CMK (cell line): ENCODE data around the gene ZPBP2.
"Not testable (repeated sequence)": the region's sequence is repeated elsewhere in the genome, so short reads cannot be mapped to it uniquely, and the experiment has no call there.

Experiments
- DNase-seq: peaks from one replicate; pipeline ENCODE4 v3.0.0-alpha.2; 2010; ENCODE audit warnings: low read depth

Gene ZPBP2

DNA sequence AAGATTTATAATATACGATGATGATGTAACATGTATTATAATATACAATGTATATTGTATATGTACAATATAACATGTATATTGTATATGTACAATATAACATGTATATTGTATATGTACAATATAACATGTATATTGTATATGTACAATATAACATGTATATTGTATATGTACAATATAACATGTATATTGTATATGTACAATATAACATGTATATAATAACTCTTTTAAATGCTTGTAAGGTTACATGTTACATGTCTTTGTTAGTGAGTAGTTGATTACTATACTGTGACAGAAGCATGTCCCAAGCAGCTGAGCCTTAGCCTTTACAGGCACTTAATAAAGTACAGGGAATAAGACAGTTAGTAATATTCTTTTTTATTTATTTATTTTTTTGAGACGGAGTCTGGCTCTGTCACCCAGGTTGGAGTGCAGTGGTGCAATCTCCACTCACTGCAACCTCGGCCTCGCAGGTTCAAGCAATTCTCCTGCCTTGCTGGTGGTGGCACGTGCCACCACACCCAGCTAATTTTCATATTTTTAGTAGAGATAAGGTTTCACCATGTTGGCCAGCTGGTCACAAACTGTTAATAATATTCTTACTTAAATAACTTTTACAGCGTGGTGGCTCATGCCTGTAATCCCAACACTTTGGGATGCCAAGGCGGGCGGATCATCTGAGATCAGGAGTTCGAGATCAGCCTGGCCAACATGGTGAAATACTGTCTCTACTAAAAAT is 11.9 kb upstream of the ZPBP2 start:
- not testable (repeated sequence) for DNase-seq

- no peak for DNase-seq
Measured at GRCh38 chr17:39861235-39861634, 6.8 kb upstream of the ZPBP2 start.

DNA sequence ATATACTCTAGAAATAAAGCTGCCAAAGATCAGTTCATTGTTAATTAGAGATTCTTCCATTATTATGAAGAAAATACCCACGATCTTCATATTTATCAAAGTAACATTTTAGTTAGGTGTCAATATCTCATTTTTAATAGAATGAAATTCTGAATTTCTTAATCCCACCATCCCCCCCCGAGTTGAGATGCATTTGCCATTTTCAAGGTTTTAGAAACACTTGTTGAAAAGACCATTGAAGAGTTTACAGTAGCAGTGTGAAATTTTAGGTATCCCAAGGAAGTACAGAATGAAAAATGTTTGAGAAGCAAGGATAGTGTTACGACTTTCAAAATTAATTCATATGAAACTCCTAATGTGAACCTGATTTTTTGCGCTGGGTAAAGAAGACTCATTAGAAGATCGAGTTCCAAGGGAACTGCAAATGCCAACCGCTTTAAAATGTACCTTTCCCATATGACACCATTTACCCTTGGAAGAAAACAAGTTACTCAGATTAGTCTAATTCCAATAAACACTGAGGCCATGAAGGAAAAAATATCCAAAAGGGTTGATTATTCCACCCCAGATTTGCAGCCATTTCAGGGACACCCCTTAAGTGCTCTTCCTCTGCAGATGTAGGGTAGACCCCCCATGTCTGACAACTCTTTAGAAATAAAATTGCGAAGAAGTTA is 4.6 kb upstream of the ZPBP2 start:
- no peak for DNase-seq

DNA sequence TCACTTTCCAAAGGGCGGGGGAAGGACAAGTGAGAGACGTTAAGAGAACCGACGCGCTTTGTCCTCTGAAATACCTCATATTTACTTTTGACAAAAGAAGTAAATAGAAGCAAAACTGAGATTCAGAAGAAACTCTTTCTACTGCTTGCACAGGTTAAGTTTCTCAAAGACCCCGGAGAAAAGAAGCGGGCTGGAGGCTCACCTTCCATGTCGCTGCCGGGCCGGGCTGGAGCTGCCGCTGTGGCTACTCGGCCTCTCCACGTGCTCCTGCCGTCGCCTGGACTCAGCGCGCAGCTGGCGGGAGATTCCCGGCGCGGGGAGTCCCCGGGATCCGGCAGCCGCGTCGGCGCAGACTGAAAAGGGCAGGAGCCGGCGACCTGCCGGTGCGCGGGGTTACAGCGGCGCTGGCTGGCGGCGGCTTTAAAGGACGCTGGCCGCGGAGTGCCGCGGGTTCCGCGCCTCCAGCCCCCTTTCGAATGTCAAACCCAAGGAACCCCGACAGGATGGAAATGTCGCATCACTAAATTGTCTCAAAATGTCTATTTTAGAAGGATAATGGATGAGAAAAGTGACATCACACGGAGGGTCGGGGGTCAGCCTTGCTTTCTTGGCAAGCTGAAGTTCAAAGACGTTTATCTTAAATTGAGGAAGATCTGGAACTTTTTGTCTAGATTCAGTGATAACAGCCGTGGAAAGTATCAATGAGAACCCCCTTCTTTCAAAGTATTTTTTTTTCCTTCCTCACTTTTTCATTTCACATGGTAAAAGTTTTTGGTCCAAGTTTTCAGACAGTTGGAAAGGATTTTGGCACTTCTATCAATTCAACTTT is 3.9 kb upstream of the ZPBP2 start, which contains the start of gene IKZF3:
Gene IKZF3, minus strand, starts transcription at position 395 of the 829 bp plus-strand sequence. Its CDS starts 186 bp downstream, at position 209.
- DNase-seq, result peak; percentile 41

GRCh38 chr17:39866013-39866730 is 1.8 kb upstream of the ZPBP2 start:
- no peak for DNase-seq

DNA sequence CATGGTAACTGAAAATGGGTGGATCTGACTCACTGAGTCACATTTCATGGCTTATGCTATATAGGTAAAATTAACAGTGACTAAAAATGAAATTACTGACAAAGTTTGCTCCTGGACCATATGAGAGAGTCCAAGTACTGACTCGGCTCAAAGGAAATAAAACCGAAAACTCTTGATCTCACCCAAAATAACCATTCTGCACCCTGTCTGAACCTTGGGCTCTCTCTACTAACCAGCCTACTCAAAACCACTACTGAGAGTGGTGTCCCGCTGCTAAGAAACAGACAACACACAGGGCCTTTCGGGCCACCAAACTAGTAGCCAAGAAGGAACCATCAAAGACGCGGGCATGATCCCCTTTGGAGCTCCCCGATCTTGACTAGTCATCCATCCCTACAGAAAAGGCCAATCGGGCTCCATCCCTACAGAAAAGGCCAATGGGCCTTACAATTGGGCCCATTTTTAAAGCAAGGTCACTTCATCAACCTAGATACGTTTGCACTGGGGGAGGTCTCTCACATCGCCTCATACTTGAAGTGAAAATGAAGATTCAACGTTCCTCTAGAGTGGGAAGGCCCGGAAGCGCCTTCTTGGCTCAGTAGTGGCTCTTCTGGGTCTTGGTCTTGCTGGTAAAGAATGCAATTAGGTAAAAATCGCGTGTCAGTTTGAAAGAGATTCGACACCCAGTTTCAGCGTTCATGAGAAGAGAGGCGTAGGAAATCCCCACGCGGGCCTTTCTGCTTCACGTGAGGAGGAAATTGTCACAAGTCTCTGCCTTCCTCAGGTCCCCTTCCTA is 720 bp upstream of the ZPBP2 start:
- DNase-seq, result no peak

DNA sequence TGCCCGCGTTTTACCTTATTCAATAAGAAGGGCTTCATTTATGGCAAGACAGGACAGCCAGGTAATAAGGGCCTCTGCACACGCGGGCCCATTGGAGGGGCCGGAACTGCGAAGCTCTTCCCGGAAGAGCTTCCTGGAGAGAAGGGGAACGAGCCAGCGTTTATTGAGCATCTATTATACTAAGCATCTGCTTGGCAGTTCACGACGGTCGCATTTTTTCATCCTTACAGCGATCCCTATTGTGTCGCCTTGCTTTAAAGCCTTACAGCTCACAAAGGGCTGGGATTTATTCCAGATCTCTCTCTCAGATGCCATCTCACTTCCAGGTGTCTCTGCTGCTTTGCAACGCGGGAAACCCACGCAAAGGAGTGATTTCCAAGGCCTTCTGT is 546 bp downstream of the ZPBP2 start:
- DNase-seq, result no peak

- DNase-seq, result no peak
Measured at GRCh38 chr17:39870776-39871175, 2.8 kb downstream of the ZPBP2 start.

- no peak for DNase-seq
Measured at GRCh38 chr17:39871801-39872200, 3.8 kb downstream of the ZPBP2 start.

DNA sequence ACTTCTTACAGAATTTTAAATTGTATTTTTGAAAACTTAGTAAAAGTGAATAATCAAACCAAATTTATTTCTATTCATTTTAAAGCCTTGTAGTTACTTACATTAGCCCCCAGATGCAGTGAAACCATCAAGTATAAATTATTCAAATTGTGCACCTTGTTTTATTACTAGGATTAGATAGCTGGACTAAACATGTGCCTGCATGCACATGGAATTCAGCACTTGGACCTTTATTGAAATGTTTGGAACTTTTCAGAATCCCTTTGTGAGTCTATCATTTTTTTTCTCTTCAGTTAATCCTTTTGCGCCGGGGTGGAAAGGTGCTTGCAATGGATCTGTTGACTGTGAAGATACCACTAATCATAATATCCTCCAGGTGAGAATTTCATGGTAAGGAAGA is 4.7 kb downstream of the ZPBP2 start:
- no peak for DNase-seq

DNA sequence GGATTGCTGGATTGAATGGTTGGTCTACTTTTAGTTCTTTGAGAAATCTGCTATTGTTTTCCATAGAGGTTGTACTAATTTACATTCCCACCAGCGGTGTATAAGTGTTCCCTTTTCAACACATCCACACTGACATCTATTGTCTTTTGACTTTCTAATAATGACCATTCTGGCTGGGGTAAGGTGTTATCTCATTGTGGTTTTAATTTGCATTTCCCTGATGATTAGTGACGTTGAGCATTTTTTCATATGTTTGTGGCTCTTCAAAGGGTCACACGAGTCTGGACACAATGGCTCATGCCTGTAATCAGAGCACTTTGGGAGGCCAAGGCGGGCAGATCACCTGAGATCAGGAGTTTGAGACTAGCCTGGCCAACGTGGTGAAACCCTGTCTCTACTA is 18.1 kb downstream of the ZPBP2 start:
- not testable (repeated sequence) for DNase-seq

GRCh38 chr17:39887078-39887477 is 19.1 kb downstream of the ZPBP2 start:
- no peak for DNase-seq

DNA sequence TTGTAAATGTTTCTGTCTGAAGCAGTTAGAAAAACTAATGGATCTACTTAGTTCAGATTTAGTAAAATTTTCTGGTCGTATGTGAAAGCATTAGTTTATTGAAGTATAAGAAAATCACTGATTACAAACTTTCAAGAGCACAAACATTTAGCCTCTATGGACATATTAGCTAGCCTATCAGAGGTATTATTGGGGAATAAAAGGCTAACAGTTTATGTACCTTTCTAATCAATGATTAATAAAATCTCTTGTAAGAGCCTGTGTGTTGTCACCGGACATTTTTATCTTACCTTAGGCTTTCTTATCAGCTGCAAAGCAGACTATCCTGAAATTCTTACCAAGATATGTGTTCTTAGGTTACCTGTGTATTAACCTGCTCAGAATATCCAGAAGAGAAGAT is 21.2 kb downstream of the ZPBP2 start:
- DNase-seq, result no peak

GRCh38 chr17:39894681-39895376 is 26.8 kb downstream of the ZPBP2 start:
- no peak for DNase-seq

- no peak for DNase-seq
Measured at GRCh38 chr17:39898088-39898487, 30.1 kb downstream of the ZPBP2 start.

GRCh38 chr17:39899215-39899614 is 31.2 kb downstream of the ZPBP2 start:
- no peak for DNase-seq

DNA sequence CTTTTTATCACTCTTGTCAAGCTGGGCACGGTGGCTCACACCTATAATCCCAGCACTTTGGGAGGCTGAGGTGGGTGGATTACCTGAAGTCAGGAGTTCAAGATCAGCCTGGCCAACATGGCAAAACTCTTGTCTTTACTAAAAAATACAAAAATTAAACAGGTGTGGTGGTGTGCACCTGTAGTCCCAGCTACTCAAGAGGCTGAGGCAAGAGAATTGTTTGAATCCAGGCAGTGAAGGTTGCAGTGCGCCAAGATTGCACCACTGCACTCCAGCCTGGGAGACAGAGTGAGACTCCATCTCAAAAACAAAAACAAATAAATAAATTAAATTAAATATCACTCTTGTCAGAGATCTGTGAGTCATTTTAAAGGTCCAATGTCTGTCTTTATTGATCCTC is 34.0 kb downstream of the ZPBP2 start:
- not testable (repeated sequence) for DNase-seq

DNA sequence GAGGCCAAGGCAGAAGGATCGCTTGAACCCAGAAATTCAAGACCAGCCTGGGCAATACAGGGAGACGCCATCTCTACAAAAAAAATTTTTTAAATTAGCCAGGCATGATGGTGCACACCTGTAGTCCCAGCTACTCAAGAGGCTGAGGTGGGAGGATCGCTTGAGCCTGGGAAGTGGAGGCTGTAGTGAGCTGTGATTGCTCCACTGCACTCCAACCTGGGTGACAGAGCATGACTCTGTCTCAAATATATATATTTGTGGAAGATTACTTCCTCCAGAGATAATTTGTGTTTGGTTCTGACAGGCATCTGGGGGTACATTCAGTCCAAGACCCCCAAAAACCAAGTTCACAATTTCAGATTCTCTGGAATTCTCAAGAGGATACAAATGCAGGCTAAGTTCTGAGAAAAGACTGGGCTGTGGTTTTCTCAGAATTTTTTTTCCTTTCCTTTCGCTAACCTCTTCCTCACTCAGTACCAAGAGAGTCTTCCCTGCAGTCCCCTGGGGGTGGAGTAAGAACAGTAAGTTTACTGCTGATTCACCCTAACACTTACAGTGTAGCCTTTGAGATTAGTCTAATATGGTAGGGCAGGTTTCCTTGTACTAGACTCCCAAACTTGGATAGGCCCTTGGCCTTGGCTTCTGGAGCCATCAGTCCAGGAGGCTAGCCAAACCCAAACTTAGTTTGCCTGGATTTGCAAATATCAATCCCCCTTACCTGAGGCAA is 35.3 kb downstream of the ZPBP2 start:
- DNase-seq, result no peak

DNA sequence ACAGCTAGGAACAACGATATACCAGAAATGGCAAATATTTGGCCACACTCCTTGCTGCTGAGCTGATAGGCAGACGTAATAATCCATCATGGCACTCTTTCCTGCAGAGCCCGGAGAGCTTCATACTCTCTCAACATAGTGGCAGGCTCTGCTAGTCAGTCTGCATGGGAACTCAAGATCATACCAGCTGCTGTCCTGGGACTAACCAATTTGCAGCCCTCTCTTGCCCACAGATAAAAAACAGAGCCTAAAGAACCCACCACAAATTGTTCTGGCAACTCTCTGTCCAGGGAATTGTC is 36.9 kb downstream of the ZPBP2 start:
- no peak for DNase-seq

DNA sequence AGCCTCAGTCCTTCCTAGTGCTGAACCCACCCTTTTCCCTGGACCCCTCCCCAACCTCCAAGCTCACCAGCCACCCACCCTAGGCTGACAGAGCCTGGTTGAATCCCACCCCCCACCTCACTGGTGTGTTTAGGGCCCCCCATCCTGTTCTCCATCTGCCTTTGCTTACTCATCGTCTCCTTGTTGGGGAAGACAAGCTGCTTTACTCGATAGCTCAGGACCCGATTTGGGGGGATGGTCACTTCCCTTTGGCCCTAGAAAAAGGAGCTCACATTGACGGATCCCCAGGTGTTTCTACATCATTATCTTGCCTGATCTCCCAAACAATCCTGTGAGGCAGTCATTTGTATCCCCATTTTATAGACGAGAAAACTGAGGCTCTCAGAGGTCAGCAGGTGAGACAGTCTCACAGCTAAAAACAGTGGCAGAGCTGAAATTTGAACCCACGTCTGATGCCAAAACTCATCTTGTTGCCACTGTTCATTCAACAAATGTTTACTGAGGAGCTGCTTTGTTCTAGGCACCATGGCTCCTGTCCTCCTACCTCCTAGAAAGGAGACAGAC is 40.9 kb downstream of the ZPBP2 start:
- no peak for DNase-seq
